HG03378 (cell line): Measurements from ENCODE around the gene PSRC1.
A peak's percentile ranks its signal among the peaks of the same experiment; 100 is the strongest.
"Not testable (repeated sequence)": the region's sequence is repeated elsewhere in the genome, so short reads cannot be mapped to it uniquely, and the experiment has no call there.

ENCODE experiments used
- ATAC-seq: cut with Tn5 transposase; IDR thresholded peaks from one replicate; pipeline ENCODE4 v1.9.1; 2021; ENCODE audit warnings: mild to moderate bottlenecking, moderate library complexity; ENCODE audit not compliant: unreplicated experiment

PSRC1 gene

GRCh38 chr1:109296782-109297181, 13.8 kb upstream of the PSRC1 start:
- no peak for ATAC-seq

GRCh38 chr1:109295712-109296415, 12.9 kb upstream of the PSRC1 start:
- no peak for ATAC-seq

GRCh38 chr1:109294481-109294880, 11.5 kb upstream of the PSRC1 start:
- ATAC-seq, result no peak

- ATAC-seq, result no peak
Measured at GRCh38 chr1:109293026-109293425, 10.1 kb upstream of the PSRC1 start.

GRCh38 chr1:109292364-109292763, 9.4 kb upstream of the PSRC1 start:
- no peak for ATAC-seq

- ATAC-seq, result no peak
Measured at GRCh38 chr1:109290998-109291397, 8.1 kb upstream of the PSRC1 start.

- no peak for ATAC-seq
Measured at GRCh38 chr1:109290137-109290536, 7.2 kb upstream of the PSRC1 start.

GRCh38 chr1:109286762-109287161, 3.8 kb upstream of the PSRC1 start:
- not testable (repeated sequence) for ATAC-seq

GRCh38 chr1:109283748-109284600, 1.0 kb upstream of the PSRC1 start:
- ATAC-seq, result no peak

GRCh38 chr1:109282497-109282951, 421 bp downstream of the PSRC1 start:
- ATAC-seq, result no peak

GRCh38 chr1:109281680-109282496, 1.1 kb downstream of the PSRC1 start:
- ATAC-seq, result no peak

- no peak for ATAC-seq
Measured at GRCh38 chr1:109280862-109281261, 2.1 kb downstream of the PSRC1 start.

GRCh38 chr1:109279615-109280278, 3.2 kb downstream of the PSRC1 start:
- no peak for ATAC-seq

GRCh38 chr1:109277434-109278204, 5.3 kb downstream of the PSRC1 start:
- ATAC-seq, result peak; percentile 67

GRCh38 chr1:109275706-109276345, 7.1 kb downstream of the PSRC1 start:
- ATAC-seq, result no peak

GRCh38 chr1:109274533-109275476, 8.1 kb downstream of the PSRC1 start:
- no peak for ATAC-seq

GRCh38 chr1:109273570-109274288, 9.2 kb downstream of the PSRC1 start:
- ATAC-seq, result no peak
